HG03354 (cell line): ENCODE data around the gene BRD7.

Experiments
- ATAC-seq: cut with Tn5 transposase; IDR thresholded peaks from one replicate; pipeline ENCODE4 v1.9.1; 2021; ENCODE audit warnings: mild to moderate bottlenecking; ENCODE audit not compliant: unreplicated experiment, poor library complexity, severe bottlenecking

The BRD7 gene

DNA sequence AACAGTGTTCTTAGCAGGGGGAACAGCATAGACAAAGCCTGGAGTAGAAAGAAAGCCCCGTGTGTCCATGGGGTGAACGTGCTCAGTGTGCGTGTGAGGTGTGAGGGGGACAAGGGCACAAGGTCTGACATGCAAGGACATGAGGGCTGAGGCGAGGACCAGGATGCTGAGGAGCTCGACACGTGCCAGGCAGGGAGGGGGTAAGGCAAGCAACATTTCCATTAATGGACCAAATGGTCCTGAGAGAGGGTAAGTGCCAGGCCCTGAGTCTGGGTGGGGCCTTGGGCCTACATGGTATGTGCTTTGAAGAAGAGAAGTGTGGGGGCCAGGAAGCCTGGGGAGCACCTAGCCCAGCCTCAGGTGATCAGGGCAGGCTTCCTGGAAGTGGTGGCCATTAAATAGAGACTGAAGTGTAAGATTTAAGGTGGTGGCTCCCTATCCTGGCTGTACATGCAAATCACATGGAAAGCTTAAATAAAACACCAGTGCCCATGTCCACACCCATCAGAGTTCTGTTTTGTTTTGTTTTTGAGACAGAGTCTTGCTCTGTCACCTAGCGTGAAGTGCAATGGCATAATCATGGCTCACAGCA lies 73.2 kb downstream of the BRD7 start:
- no peak for ATAC-seq

DNA sequence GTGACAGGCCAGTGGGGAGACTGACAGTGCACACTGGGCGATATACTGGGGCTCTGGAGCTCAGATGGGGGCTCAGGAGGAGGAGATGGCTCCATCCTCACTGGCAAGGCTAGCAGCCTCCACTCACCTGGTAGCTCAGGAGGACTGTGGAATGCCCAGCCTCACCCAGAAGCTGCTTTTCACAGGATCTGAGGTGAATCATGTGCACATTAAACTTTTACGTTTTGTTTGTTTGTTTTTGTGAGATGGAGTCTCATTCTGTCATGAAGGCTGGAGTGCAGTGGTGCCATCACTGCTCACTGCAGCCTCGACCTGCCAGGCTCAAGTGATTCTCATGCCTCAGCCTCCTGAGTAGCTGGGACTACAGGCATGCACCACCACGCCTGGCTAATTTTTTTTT lies 73.8 kb downstream of the BRD7 start:
- no peak for ATAC-seq

DNA sequence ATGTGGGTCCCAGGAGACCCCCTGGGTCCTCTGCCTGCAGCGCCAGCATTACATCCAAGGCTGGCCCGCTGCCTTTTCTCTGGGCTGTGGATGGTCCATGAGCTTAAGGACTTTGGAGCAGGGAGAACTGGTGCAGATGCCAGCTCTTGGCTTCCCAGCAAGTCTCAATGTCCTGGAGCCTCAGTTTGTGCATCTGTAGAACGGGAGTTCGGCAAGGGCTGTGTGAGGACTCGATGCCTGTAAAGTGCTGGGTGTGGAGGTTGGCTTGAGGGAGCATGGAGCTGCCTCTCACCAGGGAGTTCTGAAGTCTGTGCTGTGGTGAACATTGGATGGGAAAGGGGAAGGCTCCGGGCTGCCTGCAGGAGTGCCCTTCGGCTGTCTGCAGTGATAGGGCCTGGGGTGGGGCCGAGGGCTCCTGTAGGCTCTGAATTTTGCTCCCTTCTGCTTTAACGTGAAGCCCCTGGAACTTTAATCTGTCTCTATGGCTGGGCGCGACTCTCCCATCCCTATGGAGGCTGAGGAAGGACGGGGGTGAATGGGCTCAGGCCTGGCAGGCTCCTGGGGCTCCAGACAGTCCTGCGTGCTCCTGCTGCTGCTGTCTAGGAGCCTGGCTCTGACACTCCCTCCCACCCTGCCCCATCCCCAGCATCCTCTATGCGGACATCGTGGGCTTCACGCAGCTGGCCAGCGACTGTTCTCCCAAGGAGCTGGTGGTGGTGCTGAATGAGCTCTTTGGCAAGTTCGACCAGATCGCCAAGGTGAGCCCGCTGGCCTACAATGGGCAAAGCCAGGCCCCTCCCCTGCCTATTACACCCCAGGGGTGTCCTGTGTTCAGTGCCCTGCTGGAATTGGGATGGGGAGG lies 74.6 kb downstream of the BRD7 start:
- ATAC-seq: no peak

DNA sequence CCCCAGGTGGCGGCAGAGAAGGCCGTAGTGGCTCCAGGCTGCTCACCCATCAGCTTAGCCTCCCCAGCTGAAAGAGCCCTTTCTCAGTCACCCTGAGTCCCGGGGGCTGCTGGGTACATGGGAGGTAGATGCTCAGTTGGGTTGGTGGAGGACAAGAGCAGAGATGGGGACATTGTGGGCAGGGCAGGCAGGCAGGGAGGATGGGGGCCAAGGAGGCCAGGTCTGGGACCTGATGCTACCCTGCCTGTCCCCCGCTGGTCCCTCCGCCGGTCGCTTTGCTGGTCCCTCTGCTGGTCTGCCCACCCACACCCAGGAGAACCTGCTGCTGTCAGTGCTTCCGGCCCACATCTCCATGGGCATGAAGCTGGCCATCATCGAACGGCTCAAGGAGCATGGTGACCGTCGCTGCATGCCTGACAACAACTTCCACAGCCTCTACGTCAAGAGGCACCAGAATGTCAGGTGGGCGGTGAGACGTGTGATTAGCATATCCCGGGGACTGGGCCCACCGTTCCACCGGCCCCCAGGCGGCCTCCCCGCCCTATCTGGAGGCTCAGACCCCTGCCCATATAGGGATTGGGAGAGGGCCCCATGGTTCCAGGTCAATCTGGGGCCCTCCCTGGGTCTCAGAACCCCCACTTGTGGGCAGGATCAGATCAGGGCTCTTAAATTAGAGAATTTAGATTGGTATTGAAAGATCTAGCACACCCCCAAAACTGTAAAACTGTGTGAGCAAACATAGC lies 75.6 kb downstream of the BRD7 start:
- ATAC-seq: no peak

DNA sequence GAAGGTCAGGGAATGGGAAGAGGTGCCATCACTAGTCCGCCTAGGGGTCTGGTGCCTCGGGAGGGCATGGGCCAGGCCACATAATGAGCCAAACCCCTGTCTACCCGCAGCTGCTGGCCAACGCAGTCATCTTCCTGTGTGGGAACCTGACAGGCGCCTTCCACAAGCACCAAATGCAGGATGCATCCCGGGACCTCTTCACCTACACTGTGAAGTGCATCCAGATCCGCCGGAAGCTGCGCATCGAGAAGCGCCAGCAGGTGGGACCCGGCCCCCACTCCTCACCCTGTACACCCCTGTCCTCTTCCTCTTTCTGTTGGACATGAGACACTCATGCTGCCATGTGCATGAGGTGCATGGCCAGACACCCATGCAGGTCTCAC lies 76.2 kb downstream of the BRD7 start:
- ATAC-seq: no peak

DNA sequence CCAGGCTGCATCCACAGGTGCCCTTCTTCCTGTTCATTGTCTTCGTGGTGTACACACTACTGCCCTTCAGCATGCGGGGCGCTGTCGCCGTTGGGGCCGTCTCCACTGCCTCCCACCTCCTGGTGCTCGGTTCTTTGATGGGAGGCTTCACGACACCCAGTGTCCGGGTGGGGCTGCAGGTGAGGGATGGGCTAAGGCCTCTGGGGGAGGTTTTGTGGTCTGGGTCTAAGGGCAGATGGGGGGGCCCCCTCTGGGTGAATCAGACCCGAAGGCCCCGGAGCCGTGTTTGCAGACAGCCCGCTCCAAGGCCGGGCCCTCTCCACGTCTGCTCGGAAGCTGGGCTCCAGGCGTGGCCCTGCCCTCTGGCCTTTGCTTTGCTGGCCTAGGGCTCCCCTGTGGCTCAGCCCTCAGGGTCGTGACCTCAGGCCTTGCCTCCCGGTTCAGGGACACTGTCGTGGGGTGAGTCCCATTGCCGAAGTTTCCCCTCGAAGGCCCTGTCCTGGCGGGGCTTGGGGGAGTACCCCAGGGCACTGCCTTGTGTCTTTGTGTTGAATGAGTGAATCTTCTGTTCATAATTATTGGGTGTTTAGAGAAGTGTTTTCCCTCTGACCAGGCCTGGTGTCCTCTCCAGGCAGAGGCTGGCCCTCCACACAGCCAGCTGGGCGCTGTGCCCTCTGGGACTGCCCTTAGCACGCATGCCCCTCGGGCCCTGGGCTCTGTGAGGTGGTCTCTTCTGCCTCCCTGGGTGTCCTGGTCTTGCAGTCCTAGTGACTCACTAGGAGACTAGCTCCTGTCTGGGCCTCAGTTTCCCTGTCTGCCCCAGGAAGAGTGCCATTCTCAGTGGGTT lies 76.8 kb downstream of the BRD7 start:
- no peak for ATAC-seq

DNA sequence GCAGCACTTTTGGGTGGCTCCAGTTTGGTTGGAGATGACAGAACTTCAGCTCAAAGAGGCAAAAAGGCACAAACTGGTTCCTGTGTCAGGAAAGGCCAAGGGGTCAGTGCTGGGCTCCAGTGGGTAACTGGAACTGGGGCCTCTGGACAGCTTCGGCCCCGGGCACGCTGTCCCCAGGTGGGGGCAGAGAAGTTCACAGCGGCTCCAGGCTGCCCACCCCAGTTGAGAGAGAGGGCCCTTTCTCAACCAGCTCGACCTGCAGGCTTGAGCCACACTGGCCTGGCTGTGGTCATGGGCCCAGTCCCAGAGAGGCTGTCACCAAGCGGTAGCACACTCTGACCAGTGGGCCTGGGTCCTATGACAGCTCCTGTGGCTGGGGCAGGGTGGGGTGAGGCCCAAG lies 77.9 kb downstream of the BRD7 start:
- no peak for ATAC-seq

DNA sequence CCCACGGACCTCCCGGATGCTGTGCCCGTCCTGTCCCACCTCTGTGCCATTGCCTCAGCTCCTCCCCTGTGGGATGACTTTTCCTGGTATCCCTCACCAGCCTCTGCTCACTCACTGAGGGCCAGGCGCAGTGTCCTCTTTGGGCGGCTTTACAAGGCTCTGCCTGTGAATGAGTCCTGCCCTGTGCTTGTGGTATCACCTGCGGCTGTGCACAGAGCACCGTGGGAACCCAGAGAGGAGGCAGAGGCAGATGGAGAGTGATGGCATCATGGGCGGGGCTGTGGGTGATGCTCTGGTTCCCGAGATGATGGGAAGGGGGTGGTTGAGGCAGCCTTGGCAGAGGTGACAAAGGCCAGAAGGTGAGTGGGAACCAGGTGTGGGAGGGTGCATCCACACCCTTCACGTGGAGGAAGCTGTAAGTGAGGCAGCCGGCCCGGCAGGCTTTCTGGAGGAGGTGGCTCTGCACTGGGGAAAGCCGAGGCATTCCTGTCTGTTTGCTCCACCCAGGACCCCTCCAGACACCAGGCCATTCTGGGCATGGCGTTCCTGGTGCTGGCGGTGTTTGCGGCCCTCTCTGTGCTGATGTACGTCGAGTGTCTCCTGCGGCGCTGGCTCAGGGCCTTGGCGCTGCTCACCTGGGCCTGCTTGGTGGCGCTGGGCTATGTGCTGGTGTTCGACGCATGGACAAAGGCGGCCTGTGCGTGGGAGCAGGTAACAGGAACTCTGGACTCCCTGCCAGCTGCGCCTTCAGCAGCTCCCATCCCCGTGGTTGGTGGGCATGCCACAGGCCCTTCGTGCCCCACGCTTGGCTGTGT lies 78.6 kb downstream of the BRD7 start:
- ATAC-seq: no peak

DNA sequence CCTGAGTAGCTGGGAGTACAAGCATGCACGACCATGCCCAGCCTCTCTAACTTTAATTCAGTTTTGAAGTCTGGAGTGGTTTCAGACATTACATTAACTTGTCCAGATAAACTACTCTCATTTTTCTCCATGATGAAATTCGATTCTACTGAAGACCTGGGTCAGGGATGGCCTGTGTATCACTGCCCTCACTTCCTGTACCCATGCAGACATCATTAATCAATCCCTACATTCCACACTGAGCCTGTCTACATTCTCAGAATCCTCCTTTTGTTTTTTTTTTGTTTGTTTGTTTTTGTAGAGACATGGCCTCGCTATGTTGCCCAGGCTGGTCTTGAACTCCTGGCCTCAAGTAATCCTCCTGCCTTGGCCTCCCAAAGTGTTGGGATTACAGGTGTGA lies 79.9 kb downstream of the BRD7 start:
- no peak for ATAC-seq

DNA sequence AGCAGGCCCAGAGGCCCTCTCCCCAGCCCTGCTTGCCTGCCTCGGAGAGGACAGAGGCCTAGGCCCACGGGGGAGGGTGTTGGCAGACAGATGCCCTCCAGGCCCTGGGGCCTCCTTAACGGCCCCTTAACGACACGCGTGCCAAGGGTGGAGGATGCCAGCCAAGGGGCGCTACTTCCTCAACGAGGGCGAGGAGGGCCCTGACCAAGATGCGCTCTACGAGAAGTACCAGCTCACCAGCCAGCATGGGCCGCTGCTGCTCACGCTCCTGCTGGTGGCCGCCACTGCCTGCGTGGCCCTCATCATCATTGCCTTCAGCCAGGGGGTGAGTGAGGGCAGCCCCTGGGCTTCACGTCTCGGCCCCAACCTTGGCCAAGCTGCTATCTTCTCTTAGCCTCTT lies 80.8 kb downstream of the BRD7 start:
- no peak for ATAC-seq

DNA sequence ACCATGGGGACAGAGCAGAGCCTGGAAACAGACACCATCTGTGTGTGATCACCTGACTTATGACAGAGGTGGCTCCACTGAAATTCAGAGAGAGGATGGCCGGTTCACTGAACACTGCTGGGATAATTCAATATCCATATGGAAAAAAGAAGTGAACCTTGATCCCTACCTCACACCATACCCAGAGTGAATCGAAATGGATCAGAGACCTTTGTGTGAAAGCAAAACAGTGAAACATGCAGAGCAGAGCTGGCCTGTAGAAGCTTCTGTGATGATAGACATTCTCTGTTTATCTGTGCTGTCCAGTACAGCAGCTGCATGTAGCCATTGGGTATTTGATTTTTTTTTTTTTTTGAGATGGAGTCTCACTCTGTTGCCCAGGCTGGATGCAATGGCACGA lies 82.1 kb downstream of the BRD7 start:
- ATAC-seq: no peak

DNA sequence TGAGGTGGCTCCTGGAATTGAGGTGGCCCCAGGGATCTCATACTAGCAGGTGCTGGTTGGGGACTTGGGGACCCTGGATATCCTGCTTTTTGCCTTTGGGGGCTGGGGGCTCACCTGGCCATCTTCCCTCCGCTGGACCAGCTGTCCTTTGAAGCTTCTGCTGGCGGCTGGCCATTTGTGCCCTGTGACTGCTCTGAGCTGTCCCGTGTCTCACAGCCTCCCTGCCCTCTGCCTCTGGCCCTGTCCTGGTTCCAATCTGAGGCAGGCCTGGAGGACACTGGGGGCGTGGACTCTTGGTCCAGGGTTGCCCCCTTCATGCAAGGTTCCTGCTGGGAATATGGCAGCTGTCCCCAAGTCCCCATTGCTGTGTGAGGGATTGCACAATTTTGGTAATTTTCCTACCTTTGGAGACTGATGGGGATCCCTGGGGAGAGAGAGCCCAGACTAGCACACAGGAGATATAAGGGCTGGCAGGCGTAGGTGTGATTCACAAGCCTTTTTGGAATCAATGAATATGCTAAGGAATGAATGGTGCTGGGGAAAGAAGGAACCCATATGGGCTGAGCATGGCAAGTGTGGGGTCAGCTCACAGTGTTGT lies 83.3 kb downstream of the BRD7 start:
- ATAC-seq: no peak

DNA sequence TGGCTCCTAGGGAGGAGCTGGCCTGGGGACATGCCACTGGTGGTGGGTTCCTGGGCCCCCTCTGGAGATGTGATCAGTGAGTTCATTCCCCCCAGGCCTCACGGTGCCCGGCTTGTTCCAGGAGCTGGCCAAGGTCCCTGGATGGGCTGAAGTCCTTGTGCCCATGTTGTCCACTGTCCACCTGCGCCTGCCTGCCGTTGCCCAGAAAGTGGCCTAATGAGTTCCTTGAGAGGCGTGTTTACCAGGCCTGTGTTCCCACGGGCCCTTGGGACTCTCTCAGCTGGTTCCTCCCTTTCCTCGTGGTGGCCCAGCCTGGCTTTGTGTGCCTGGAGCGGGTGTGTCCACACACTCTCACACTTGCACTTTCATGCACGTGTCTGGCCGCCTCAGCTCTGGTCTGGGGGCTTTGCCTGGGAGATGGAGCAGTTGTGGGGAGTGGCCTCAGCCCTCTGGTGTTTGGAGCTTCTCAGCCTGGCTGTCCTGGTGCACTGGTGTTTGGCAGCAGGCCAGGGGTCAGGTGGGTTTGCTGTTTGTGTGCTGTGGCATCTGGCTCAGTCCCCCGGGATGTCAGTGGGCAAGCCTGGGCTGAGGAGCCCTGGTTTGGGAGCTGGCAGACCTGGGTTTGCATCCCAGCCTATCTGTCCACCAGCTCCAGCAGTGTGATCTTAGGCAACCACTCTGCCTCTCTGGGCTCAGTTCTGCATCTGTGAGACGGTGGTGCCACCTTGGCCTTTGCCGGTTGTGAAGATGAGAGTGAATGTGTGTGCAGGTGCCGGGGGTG lies 84.5 kb downstream of the BRD7 start:
- no peak for ATAC-seq

DNA sequence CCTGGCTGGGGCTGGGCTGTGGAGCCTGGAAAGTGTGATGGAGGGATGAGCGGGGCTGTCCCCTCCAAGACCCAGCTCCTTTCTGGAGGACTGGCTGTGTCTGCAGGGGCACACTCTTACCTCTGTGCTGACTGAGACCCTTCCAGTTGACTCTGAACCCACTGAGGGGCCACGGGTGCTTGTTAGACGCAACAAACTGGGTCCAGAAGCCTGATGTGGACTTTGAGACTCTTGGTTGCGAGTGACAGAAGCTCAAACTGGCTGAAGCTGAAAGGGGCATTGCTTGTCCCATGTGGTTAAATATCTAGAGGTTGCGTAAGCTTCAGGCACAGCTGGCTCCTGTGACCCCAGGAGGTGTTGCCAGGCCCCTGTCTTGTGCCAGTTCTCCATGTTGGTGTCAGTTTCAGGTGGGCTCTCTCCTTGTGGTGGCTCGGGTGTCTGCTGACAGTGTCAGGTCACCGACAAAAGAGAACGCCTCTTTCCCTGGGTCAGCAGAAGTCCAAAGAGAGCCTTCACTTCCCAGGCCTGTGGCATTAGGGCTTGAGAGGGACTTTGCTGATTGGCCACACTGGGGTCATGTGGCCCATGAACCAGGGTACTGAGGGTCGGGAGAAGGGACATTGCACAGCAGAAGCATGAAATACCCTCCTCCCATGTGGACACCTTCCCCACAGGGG lies 85.7 kb downstream of the BRD7 start:
- ATAC-seq: no peak

DNA sequence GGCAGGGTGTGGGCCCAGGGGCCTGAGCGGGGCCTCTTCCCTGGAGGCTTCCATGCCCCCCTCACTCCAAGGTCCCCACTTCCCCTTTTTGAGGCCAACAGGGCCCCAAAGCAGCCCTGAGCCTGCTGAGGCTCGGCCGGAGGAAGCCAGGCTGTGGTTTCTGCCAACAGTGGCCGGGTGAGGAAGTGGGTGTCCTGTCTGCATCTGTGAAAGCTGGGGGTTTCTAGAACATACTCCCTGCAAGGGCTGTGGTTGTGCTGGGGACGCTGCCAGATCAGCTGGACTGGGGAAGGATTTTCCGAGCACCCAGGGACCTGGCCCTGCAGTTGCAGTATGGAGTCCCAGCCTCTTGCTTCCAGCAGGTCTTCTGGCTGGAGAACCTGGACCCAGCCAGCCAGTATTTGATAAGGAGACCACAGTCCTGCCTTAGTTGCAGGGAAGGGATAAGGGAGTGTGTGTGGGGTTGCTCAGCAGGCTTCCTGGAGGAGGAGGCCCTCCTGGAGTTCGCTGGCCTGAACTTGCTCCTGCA lies 86.7 kb downstream of the BRD7 start:
- peak; percentile 91 for ATAC-seq

DNA sequence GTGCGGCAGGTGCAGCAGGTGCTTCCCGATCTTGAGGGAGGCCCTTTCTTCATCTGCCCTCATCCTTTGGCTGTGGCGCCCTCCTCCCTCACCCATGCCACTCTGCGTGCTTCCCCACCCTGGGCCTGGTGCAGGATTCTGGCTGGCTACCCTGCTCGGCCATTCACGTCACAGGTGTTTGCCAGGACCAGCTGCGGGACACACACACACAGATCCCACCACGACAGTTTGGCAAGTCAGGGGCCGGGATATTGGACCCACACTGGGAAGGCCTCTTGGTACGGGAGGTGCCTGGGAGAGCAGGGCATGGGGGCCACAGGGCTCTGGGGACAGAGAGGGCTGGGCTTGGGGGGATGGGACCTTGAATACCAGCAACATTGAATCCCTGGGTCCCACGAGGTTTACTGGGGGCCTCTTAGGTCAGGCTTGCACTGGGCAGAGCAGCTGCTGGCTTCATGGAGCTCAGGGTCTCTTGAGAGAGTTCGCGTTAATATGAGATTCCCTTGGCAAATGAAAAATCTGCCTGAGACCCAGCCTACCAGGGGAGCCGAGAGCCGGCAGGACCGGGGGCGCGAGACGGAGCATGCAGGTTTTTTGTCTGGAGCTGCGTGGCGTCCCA lies 87.3 kb downstream of the BRD7 start:
- ATAC-seq: peak; percentile 9

DNA sequence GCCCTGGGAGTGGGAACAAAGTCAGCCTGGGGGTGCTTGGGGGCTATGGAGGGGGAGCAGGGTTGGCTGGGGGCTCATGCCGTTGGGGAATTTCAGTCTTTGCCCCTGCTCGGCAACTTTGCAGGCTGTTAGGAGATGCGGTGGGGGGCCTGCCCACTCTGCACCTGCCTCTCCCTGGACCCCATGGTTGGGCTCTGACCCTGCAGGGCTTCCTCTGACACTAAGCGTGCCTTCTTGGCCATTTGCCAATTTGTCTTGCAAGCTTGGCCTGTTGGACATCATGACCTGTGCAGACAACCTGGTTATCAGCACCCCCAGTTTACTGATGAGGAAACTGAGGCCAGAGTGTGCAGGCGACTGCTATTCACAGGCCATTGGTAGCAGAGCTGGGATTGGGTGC lies 87.9 kb downstream of the BRD7 start:
- no peak for ATAC-seq
